ES-I3 (cell line): ENCODE results near the gene KCNIP4.

ENCODE experiments used
- H3K36me3 ChIP-seq: 2 replicates; pipeline ENCODE4 v1.6.1; 2013; ENCODE audit warnings: mild to moderate bottlenecking, low read length, control low read depth, moderate library complexity; ENCODE audit not compliant: insufficient read depth
- H3K4me1 ChIP-seq: 2 replicates; pipeline ENCODE4 v1.6.1; 2013; ENCODE audit warnings: mild to moderate bottlenecking, control low read depth, low read length; ENCODE audit not compliant: insufficient read depth
- H3K9ac ChIP-seq: 2 replicates; pipeline ENCODE4 v1.6.1; 2013; ENCODE audit warnings: low read depth, mild to moderate bottlenecking, low read length, moderate library complexity
- H3K9me3 ChIP-seq: 2 replicates; pipeline ENCODE4 v1.6.1; 2013; ENCODE audit warnings: mild to moderate bottlenecking, low read length, moderate library complexity; ENCODE audit not compliant: control insufficient read depth, insufficient read depth

The KCNIP4 gene

DNA sequence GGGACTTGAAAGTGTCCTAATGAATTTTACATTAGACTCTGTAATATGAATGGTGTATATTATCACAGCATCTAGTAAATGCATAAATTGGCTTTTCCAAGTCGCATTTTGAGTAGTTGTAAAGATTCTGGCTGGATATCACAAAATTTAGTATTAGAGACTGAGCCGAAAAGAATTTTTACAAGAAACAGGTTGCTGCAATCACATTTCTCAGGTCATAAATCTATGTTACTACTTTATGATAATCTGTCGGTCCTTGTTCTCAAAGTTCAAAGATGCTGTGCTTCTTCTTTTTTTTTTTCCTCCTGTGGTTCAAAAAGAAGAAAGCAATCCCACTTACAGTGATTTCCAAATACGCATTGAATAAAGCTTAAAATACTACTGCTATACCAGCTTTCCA, 253.4 kb downstream of the KCNIP4 start:
- no peaks in the 10 kb centered on the region; the same call in 1 of the 2 replicates for H3K4me1 ChIP-seq
- no peaks in the 10 kb centered on the region for H3K9me3 ChIP-seq
- no peak overlapping the region for H3K9ac ChIP-seq
- H3K36me3 ChIP-seq: no peaks in the 10 kb centered on the region

DNA sequence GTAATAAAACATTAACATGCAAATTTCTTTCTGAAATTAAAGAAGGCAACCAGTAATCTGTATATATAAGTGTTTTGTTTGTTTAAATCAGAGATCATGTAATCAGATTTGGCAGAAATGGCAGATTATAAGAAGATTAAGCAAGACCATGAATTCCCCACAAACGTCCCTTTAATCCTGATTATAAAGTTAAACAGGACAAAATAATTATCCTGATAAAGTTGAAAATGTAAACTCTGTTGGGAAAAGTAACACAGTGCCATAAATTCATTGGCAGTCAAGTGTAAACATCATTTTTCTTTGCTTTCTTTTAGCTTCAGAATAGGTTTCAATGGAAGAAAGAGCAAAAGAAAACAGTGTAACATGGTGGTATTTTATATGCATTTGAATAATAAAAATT, 256.3 kb downstream of the KCNIP4 start:
- H3K36me3 ChIP-seq: no peaks in the 10 kb centered on the region
- no peak overlapping the region for H3K9ac ChIP-seq
- no peaks in the 10 kb centered on the region for H3K4me1 ChIP-seq
- H3K9me3 ChIP-seq: no peaks in the 10 kb centered on the region

DNA sequence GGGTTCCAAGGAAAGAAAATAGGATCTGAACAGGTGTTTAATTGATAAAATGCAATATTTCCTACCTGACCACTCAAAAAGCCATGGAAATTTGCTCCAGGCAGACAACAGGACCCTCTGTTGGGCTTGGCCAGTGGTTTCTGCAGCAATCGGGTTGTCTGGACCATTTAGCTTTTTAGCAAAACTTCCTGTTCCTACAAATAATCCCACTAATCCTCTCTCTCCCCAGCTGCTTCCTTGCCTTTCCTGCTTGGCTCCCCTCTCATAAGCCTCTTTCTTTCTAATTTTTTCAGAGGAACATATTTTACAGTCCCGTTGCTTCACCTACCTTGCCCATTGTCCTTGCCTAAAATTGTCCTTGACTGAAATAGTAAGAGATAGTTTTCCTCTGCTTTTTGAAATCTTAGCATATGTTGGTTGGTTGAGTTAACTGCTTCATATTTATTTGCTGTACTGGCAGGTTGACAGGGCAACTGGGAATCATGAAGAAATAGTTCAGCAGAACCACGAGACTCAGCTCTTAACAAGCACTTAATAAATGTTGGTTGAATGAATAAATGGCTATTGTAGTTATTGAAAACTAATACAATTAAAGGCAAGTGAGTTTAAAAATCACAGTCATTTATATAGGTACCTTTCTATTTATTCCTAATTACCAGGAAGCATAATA, 259.8 kb downstream of the KCNIP4 start:
- no peak overlapping the region for H3K9ac ChIP-seq
- H3K9me3 ChIP-seq: no peaks in the 10 kb centered on the region
- H3K36me3 ChIP-seq: no peaks in the 10 kb centered on the region
- no peaks in the 10 kb centered on the region for H3K4me1 ChIP-seq

DNA sequence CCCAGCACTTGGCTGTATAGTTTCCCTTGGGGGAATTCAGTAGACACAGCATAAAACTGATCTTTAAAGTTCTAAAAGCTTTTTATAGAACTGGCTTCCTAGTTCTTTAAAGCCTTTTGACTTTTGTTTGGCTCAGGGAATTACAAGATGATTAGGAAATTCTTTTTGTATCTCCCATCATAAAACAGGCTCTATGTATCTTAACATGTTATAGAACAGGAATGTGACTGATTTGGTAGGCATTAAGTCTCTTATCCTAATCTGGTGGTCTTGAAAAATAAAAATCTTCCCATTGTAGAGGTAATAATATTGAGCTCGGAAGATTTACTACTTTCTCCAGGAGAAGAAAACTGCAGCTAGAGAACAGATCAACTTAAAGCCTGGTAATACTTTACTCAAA, 262.7 kb downstream of the KCNIP4 start:
- Histone ChIP-seq H3K4me1 (no peaks in the 10 kb centered on the region), H3K36me3 (no peaks in the 10 kb centered on the region), H3K9ac (no peak overlapping the region), H3K9me3 (no peaks in the 10 kb centered on the region)

DNA sequence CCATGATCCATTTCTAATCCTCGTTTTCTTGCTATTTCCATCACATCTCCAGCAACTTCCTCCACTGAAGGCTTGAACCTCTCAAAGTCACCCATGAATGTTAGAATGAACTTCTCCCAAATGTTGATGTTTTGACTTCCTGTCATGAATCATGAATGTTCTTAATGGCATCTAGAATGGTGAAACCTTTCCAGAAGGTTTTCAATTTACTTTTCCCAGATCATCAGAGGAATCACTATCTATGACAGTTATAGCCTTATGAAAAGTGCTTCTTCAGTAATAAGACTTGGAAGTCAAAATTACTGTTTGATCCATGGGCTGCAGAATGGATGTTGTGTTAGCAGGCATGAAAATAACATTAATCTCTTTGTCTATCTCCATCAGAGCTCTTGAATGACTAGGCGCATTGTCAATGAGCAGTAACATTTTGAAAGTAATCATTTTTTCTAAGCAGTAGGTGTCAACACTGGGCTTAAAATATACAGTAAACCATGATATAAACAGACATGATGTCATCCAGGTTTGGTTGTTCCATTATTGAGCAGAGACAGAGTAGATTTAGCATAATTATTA, 268.2 kb downstream of the KCNIP4 start:
- Histone ChIP-seq H3K9me3 (no peaks in the 10 kb centered on the region), H3K9ac (no peak overlapping the region), H3K36me3 (no peaks in the 10 kb centered on the region), H3K4me1 (no peaks in the 10 kb centered on the region)

- no peak overlapping the region for H3K9ac ChIP-seq
- H3K9me3 ChIP-seq: no peaks in the 10 kb centered on the region
- H3K36me3 ChIP-seq: no peaks in the 10 kb centered on the region
- H3K4me1 ChIP-seq: no peaks in the 10 kb centered on the region
Observed at GRCh38 chr4:21678711-21679110, 269.9 kb downstream of the KCNIP4 start.

- Histone ChIP-seq H3K4me1 (no peaks in the 10 kb centered on the region), H3K9ac (no peak overlapping the region)
Observed at GRCh38 chr4:21677173-21677572, 271.4 kb downstream of the KCNIP4 start.

GRCh38 chr4:21664355-21664754, 284.2 kb downstream of the KCNIP4 start:
- Histone ChIP-seq H3K36me3 (no peaks in the 10 kb centered on the region), H3K4me1 (no peaks in the 10 kb centered on the region), H3K9me3 (no peaks in the 10 kb centered on the region), H3K9ac (no peak overlapping the region)

More at GRCh38 chr4:21677173-21677572, 271.4 kb downstream of the KCNIP4 start:
- Histone ChIP-seq H3K9me3 (no peaks in the 10 kb centered on the region), H3K36me3 (no peaks in the 10 kb centered on the region)

DNA sequence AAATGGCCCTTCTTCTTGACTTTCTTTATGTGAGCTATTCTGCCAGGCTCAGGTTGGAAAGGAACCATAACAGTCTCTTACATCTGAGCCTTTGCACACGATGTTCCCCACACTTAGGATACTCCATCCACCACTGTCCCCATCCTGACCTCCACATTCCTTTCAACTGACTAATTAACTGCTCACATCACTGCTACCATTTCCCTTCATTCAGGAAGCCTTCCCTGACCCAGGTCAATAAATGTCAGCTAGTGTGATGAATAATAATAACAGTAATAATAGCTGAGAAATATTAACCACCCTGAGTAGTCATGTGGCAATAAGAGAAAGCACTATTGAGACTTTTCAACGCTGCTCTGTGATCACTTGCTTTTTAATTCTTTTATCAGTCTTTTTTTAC, 291.7 kb downstream of the KCNIP4 start:
- no peaks in the 10 kb centered on the region for H3K36me3 ChIP-seq
- H3K9me3 ChIP-seq: no peaks in the 10 kb centered on the region
- no peak overlapping the region for H3K9ac ChIP-seq

GRCh38 chr4:21655031-21655430, 293.5 kb downstream of the KCNIP4 start:
- peaks cover 4% of the 10 kb centered on the region; the same call in 1 of the 2 replicates for H3K4me1 ChIP-seq
- no peak overlapping the region for H3K9ac ChIP-seq
- H3K36me3 ChIP-seq: no peaks in the 10 kb centered on the region
- 0 out of 2 replicates have a peak, but pooled peaks cover 3% of the 10 kb centered on the region for H3K9me3 ChIP-seq

More for the DNA sequence above, 291.7 kb downstream of the KCNIP4 start:
- H3K4me1 ChIP-seq: peaks cover 4% of the 10 kb centered on the region; the same call in 1 of the 2 replicates

- Histone ChIP-seq H3K36me3 (no peaks in the 10 kb centered on the region), H3K4me1 (peaks cover 4% of the 10 kb centered on the region; the same call in 1 of the 2 replicates), H3K9me3 (0 out of 2 replicates have a peak, but pooled peaks cover 3% of the 10 kb centered on the region), H3K9ac (no peak overlapping the region)
Observed at GRCh38 chr4:21652508-21653231, 295.9 kb downstream of the KCNIP4 start.

DNA sequence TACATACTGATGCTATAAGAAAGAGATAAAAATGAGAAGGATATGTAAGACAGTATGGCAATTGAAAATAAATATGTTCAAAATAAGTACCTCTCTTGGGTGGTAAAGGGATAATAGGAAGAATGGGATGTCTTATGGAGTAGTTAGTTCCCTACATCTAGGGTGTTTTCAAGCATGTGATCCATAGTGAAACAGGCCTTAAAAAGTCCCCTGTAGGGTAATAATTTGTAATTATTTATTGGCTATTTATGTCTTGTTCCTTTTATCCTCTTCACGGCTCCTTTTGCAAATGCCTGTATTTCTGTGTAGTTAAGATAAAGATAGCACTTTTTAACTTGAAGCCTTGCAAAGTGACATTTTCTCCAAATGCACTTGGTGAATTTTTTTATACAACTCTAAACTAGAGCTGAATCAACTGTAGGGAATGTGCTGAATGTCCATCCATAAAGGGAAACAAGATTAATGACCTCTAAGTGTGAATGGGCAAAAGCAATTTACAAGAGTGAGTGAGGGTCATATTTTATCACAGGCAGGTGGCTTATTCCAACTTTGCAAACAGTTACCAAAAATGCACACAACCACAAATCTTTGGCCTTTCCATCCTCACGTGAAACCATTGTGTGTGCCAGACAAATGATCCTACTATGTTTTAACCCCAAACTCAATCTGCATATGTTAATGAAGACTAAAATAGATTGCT, 299.0 kb downstream of the KCNIP4 start:
- Histone ChIP-seq H3K9ac (no peak overlapping the region), H3K4me1 (no peaks in the 10 kb centered on the region), H3K36me3 (no peaks in the 10 kb centered on the region), H3K9me3 (0 out of 2 replicates have a peak, but pooled peaks cover 3% of the 10 kb centered on the region)

DNA sequence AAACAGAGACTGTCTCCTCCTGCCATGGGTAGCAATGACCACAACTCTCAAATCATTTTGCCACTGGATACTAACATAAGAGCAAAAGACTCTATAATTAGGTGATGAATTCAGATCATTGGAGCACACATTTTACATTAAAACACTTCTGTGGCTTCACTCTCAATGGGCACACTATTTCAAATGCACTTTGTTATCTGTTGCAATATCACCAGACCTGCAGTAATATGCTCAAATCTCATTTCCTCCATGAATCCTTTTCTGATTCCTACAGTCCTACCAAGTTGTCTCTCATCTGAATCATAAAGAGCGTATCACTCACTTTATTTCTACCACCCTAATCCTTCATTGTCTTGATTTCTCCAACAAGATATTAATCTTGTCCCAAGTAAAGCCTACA, 302.8 kb downstream of the KCNIP4 start:
- Histone ChIP-seq H3K4me1 (no peaks in the 10 kb centered on the region), H3K36me3 (no peaks in the 10 kb centered on the region), H3K9ac (no peak overlapping the region), H3K9me3 (0 out of 2 replicates have a peak, but pooled peaks cover 3% of the 10 kb centered on the region)

GRCh38 chr4:21641696-21642095, 306.9 kb downstream of the KCNIP4 start:
- H3K36me3 ChIP-seq: no peaks in the 10 kb centered on the region
- no peaks in the 10 kb centered on the region for H3K9me3 ChIP-seq
- no peaks in the 10 kb centered on the region for H3K4me1 ChIP-seq
- H3K9ac ChIP-seq: no peak overlapping the region
